ENCODE measurements around the gene CXorf38.

Gene CXorf38

DNA sequence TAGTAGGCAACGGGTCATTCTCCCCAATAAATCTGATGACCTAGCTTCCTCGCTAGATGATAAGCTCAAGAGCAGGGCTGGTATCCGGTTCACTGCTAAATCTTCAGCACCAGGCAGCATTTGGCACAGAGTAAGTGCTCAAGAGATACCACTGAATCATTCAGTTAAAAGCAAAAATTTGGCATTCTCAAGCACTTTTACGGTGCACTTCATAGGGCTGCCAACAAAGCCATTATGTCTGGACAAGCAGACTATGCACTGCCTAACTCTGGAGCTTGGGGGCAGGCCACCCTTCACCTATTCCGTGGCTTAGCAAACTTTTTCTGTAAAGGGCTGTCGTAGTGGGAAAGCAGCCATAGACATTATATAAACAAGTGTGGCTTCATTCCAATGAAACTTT, 23.8 kb upstream of the CXorf38 start:
- no peak overlapping the region for H3K27ac ChIP-seq
- TF ChIP-seq, protein P1, sequence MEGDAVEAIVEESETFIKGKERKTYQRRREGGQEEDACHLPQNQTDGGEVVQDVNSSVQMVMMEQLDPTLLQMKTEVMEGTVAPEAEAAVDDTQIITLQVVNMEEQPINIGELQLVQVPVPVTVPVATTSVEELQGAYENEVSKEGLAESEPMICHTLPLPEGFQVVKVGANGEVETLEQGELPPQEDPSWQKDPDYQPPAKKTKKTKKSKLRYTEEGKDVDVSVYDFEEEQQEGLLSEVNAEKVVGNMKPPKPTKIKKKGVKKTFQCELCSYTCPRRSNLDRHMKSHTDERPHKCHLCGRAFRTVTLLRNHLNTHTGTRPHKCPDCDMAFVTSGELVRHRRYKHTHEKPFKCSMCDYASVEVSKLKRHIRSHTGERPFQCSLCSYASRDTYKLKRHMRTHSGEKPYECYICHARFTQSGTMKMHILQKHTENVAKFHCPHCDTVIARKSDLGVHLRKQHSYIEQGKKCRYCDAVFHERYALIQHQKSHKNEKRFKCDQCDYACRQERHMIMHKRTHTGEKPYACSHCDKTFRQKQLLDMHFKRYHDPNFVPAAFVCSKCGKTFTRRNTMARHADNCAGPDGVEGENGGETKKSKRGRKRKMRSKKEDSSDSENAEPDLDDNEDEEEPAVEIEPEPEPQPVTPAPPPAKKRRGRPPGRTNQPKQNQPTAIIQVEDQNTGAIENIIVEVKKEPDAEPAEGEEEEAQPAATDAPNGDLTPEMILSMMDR (conservative IDR thresholded peaks at IDR 0.05): no peak

DNA sequence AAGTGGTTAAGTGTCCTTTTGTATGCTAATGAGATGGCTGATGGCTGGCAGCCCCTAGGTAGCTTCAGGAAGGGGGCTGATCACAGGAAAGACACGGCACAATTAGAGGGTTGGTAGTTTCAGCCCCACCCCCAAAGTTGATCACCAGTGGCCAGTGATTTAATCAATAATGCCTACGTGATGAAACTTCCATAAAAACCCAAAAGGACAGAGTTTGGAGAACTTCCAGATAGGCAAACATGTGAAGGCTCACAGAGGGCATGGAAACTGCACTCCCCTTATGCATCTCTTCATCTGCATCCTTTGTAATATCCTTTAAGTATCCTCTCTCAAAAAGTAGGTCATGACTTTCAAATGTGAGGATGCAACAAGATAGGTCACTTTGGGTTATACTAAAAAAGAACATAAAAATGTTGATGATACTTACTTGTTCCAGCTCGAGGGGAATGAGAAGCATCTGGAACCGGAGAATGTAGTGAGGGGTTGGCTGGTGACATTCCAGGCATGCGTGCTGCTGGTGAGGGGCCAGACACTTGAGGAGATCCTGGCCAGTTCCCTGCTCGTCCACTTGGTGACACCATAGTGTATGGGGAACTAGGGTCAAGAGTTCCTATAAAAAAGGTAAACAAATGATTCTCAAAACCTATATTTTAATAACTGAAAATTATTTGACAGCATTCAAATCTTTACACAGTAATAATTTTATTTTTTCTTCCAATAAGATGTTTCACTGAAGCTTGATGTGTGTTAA, 16.7 kb upstream of the CXorf38 start:
- TF ChIP-seq, protein P1 (conservative IDR thresholded peaks at IDR 0.05): peak; percentile 60; the same call in 1 of the 2 replicates
- peak overlapping the region; percentile 47 for H3K27ac ChIP-seq

DNA sequence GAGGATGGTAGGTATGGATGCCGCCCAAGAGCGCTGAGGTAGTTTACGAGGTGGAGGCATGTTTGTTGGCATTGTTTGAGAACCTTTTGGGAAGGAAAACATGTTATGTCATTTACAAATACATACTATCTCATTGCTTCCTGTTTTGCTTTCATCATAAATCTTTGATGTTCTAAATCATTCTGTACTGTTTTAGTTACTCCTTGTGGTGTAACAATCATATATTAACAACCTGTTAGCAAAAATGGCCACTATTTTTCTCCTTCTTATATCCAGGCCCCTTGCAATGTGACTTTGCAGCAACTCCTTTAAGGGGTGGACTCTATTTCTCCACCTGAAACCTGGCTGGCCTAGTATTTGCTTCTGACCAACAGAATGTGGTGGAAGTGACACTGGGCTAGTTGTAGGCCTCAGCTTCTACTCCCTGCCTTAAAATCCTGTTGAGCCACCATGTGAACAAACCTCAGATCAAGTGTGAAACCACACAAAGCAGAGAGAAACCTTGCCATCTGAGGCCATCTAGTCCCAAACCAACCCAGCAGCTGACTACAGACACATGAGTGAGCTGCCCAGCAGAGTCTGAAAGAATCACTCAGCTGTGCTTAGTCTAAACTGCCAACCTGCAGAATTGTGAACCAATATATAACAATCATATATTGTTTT, 15.8 kb upstream of the CXorf38 start:
- peak overlapping the region; percentile 47 for H3K27ac ChIP-seq
- TF ChIP-seq, protein P1 (conservative IDR thresholded peaks at IDR 0.05): no peak

DNA sequence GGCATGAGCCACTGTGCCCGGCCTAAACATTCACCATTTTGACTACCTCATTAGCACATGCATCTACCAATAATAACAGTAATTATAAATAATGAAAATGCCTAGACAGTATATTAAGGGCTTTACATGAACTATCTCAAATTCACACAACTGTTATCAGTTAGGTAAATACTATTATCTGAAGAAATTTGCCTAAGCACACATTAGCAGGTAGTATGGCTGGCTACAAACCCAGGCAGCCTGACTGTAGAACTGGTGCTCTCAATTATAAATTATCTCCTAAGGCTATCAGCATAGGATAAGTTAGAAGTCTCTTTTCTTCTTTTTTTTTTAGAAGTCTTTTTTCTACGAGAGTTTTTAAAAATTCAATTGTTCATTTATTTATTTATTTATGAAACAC, 14.1 kb upstream of the CXorf38 start:
- TF ChIP-seq, protein P1 (conservative IDR thresholded peaks at IDR 0.05): no peak
- H3K27ac ChIP-seq: no peak overlapping the region

DNA sequence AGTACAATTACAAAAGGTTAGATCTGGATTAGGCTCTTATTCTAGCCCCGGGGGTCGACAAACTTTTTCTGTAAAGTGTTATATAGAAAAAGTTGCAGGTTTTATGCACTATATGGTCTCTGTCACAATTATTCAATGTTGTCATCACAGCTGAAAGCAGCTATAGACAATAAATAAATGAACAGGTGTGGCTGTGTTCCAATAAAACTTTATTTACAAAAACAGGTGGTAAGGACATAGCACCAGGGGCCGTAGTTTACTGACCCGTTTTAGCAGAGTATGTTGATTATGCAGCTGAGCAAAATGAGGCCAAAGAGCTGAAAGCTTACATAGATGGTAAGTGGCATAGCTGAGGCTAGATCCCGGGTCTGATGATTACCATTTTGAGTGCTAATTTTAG, 13.0 kb upstream of the CXorf38 start:
- TF ChIP-seq, protein P1 (conservative IDR thresholded peaks at IDR 0.05): no peak
- H3K27ac ChIP-seq: no peak overlapping the region

DNA sequence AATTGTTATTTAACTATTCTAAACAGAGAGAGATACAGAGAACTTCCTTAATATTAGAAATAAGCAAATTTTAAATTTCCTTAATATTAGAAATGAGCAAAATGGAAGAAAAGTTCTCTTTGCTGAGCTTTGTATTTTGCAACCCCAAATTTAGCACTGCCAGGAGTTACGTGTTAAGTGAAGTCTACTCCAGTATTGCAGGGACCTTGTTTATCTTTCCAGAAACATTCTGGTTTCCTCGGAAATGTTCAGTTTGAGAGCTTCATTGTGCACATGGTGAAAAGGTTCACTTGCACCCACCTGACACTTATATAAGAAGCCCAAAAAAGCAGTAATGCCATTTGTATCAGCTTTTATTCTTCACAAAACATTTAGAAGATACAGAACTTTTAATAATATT, 6.2 kb upstream of the CXorf38 start:
- H3K27ac ChIP-seq: no peak overlapping the region
- TF ChIP-seq, protein P1 (conservative IDR thresholded peaks at IDR 0.05): no peak

DNA sequence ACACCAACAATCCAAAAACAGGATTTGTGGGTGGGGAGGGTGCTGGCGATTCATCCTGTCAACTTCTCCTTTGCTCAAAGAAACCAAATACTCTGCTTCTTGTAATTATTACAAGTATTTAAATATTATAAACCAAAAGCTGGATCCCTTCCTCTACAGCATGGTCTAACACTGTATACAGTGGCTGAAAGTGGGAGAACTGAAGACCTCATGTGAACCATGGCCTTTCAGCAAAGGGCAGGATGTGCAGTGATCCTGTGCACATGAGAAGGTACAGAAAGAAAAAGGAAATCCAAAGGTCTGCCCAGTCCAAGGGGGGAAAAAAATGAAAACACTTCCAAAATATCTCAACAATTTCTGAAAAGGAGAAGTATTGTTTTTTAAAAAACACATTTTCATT, 5.3 kb upstream of the CXorf38 start:
- TF ChIP-seq, protein P1 (conservative IDR thresholded peaks at IDR 0.05): no peak
- H3K27ac ChIP-seq: no peak overlapping the region
